Activated CD4-positive, CD25-positive, alpha-beta regulatory T cell treated with anti-CD3 and anti-CD28 coated beads, Interleukin-2, amount 50 U/mL, for 16 hours (primary cell): ENCODE measurements around the gene KHNYN.
A peak's percentile ranks its signal among the peaks of the same experiment; 100 is the strongest.
"Not testable (repeated sequence)": the region's sequence is repeated elsewhere in the genome, so short reads cannot be mapped to it uniquely, and the experiment has no call there.

Experiments
- DNase-seq: peaks from one replicate; pipeline ENCODE4 v3.0.0-alpha.2; 2020; ENCODE audit warnings: low read depth, low spot score

Gene KHNYN

GRCh38 chr14:24437736-24438067 is 7.9 kb downstream of the KHNYN start:
- DNase-seq: no peak

DNA sequence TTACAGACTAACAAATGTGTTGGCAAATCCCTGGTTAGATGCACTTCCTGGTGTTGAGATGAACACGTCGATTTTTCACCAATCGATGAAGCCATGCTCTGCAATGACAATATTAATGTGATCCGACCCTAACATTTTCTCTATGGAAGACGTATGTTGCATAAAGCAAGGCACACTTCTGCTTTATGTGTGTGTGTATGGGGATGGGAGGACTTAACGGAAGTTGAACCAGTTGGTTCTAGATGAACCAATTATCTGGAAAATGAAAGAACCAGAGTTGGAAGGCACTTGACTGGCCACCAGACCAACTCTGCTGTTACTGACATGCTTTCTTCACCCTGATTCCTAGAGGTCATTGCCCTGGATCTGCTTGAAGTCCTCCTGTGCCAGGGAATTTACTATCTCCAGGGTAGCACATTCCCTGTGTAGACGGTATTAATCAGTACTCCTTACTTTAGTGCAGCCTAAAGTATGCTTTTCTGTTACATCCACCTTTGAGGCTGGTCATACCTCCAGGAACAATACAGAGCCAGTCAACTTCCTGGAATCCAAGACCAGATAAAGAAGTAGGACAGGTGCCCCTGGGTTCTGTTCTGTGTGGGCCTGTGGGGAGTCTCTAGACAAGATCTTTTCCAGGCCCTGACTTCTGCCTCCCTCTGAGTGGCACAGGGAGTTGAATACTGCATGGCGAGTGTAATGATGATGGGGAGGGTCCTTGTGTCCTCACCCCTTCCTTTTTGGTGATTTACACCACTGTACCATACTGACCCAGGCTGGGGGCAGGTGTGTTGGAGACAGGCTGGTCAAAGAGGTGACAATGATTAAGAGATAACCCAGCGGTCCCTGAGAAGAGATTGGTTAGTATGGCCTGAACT is 8.7 kb downstream of the KHNYN start:
- DNase-seq: no peak

- no peak for DNase-seq
These were observed 9.5 kb downstream of the KHNYN start for GRCh38 chr14:24439257-24439656.

DNA sequence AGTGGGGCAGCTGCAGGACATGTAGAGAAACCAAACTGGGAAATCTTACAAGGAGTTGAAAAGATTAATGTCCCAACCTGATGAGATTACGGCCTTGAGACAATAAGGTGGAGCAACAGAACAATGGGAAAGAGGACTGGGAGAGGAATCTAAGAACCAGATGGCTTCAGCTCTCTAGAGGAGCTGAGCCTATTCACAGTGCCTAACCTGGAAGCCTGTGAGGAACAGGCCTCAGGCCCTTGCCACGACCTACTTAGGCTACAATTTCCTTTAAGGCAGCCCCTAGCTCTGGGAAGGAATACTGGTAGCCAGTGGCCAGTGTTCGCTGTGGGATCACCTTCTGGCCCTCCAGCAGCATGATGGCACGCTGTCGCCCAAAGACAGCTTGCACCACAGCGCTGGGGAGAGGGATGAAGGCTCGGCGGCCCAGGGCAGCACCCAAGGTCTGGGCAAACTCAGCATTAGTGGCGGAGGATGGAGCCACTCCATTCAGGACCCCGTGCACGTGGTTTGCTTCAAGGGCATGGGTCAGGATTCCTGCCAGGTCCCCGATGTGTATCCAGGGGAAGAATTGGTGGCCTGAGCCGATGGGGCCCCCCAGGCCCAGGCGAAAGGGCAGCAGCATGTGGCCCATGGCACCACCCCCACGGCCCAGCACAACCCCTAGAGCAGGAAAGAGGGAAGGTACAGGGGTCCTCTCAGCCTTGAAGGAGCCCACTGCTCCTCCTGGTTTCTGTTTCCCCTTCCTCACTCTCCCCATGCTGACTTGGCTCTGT is 10.3 kb downstream of the KHNYN start:
- DNase-seq: no peak

- no peak for DNase-seq
These were observed 11.0 kb downstream of the KHNYN start for GRCh38 chr14:24440606-24441399.

GRCh38 chr14:24441485-24441884 is 11.7 kb downstream of the KHNYN start:
- DNase-seq: no peak

DNA sequence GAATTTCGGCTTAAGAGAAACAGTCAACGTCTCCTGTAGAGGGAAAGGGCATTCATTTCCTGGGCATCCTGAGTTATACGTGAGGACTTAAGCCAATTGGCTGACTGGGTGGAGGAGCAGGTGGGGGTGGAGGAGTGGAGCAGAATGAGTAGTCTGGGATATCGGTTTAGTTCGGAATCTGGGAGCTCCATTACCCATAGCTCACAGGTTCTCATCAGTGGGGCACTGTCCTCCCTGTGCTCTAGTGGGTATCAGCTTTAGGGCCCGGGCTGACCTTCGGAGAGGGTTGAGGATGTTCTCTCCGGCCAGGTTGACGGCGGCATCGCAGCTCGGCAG is 12.1 kb downstream of the KHNYN start:
- no peak for DNase-seq

- peak; percentile 96 for DNase-seq
These were observed 12.7 kb downstream of the KHNYN start, which contains the start of gene SDR39U1 for GRCh38 chr14:24442240-24443052. Gene SDR39U1 (minus strand): TSS chr14:24442776. CDS start chr14:24442769, 7 bp downstream.

DNA sequence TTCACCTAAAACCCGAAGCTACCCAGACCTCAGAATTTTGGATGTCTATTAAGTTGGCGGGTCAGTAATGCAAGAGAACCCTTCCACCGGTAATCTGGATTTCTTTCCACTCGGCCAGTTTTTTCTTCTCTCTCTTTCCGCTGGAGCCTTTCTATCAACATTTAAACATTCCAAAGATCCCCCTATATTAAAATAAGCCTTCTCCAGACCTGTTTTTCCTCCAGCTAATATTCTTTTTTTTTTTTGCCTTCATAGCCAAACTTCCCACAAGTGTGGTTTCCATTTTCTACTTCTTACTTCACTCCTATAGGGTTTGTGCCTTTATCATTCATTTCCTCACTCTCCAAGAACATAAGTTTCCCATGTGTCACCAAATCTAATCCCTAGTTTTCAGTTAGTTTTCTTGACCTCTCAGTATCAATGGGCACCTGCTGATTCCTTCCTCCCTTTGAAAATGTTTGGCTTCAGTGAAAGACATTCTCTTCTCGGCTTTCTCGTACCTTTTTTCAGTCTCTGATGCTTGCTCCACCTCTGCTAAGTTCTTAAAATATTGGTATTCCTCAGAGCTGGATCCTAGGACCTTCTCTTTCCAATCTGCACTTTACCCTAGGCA is 13.4 kb downstream of the KHNYN start:
- DNase-seq: no peak

- DNase-seq: not testable (repeated sequence)
These were observed 21.1 kb downstream of the KHNYN start for GRCh38 chr14:24450828-24451227.

DNA sequence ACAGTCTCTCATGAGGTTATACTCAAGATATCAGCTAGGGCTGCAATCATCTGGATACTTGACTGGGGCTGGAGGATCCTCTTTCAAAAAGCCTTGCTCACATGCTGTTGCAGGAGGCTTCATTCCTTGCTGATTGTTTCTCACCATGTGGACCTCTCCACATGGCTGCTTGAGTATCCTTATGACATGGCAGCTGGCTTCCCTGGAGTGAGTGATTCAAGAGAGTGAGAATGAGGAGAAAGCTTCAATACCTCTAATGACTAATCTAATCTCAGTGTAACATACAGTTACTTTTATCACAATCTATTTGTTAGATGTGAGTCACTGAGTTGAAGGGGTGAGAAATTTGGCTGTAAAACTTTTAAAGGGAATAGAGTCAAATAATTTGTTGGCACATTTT is 27.2 kb downstream of the KHNYN start:
- DNase-seq: no peak

GRCh38 chr14:24458736-24459135 is 29.0 kb downstream of the KHNYN start:
- DNase-seq: no peak

DNA sequence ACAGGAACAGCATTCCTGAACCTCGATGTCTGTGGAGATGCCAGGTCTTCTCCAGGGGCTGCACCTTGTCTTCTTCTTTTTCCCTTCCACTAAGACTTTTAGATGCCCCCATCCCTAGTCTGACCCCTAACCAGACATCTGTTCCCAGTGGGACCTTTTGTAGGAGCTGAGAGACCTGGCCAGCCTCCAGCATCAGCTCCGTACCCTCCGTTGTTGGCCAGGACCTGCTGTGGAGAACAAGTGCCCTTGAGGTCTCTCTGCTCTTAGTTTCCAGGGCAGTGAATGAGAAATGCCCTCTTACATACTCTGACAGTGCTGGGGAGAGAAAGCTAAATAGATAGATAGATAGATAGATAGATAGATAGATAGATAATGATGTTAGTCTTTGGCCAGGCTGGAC is 29.6 kb downstream of the KHNYN start:
- no peak for DNase-seq

DNA sequence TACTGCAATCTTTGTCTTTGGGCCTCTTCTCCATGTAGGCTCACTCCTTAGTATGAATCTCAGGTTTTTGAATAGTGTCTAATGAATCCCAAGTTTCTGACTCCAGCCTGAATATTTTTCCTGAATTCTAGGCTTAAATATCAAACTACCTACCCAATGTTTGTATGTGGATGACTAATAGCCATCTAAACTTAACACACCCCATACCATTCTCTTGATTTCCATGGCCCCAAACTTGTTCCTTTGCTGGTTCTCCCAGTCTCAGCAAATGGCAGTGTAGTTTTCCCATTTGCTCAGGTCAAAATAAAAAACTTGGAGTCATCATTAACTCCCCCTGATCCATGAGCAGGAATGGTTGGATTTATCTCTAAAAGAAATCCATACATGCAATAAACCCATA is 31.6 kb downstream of the KHNYN start:
- DNase-seq: no peak

GRCh38 chr14:24463017-24463883 is 33.5 kb downstream of the KHNYN start:
- no peak for DNase-seq

GRCh38 chr14:24463884-24464785 is 34.4 kb downstream of the KHNYN start:
- no peak for DNase-seq

DNA sequence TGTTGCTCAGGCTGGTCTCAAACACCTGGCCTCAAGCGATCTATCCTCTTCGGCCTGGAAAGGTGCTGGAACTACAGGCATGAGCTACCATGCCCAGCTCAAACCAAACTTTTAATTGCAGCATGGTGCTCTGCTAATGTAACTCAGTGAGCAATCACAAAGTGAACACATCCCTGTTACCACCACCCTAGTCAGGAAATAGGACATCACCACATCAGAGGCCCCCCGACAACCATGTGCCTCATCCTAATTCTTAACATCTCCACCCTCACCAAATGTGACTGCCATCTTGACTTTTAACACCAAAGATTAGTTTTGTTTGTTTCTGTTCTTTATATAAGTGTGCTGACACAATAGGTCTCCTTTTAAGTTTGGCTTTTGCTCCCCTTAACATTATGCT is 35.6 kb downstream of the KHNYN start:
- no peak for DNase-seq

DNA sequence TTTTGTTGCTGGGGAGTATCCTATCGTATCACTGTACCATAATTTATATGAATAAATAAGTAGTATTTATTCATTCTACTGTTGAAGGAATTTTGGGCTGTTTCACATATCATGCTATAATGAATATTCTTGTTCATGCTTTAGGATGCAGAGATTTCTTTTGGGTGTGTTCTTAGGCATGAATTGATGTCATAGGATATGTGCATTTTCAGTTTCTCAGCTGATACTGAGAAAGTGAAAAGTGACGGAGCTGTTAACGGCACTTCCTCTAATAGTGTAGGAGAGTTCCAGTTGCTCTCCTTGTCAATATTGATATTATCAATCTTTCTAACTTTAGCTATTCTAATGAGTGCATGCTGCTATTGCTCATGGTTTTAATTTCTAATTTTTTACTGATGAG is 36.1 kb downstream of the KHNYN start:
- DNase-seq: no peak

- not testable (repeated sequence) for DNase-seq
These were observed 40.7 kb downstream of the KHNYN start for GRCh38 chr14:24470450-24470849.
